ENCODE data around the gene GSTM1.

The GSTM1 gene

GRCh38 chr1:109718495-109718894 lies 30.9 kb downstream of the GSTM1 start:
- Mint-ChIP-seq H3K4me1 (ENCODE audit: low read depth) (peaks cover 13% of the 10 kb centered on the region), H3K9me3 (no peaks in the 10 kb centered on the region), H3K36me3 (ENCODE audit: low read depth) (no peaks in the 10 kb centered on the region), H3K4me3 (no peak overlapping the region), H3K27me3 (peaks cover under 1% of the 10 kb centered on the region), H3K27ac (no peak overlapping the region)
- intact Hi-C loops (cut with micrococcal nuclease): no loop called here

DNA sequence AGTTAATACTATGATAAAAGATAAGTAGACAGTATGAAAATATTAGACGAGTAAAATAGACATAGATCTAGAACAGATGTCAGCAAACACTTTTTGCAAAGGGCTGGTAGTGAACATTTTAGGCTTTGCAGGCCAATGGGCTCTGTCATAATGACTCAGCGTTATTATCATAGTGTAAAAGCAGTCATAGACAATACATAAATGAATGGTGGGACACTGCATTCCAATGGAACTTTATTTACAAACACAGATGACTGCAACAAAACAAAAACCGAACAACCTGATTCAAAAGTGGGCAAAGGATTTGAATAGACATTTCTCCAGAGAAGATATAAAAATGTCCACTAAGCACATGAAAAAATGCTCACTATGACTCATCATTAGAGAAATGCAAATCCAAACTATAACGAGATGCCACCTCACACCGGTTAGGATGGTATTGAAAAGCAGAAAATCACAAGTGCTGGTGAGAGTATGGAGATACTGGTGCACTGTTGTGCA lies 31.8 kb downstream of the GSTM1 start:
- H3K27ac Mint-ChIP-seq: no peak overlapping the region
- H3K4me3 Mint-ChIP-seq: no peak overlapping the region
- peaks cover 13% of the 10 kb centered on the region for H3K4me1 Mint-ChIP-seq (ENCODE audit: low read depth)
- intact Hi-C loops (cut with micrococcal nuclease): no loop called here
- no peaks in the 10 kb centered on the region for H3K9me3 Mint-ChIP-seq
- H3K36me3 Mint-ChIP-seq (ENCODE audit: low read depth): no peaks in the 10 kb centered on the region
- no peaks in the 10 kb centered on the region for H3K27me3 Mint-ChIP-seq

GRCh38 chr1:109721042-109721441 lies 33.4 kb downstream of the GSTM1 start:
- peaks cover 13% of the 10 kb centered on the region for H3K4me1 Mint-ChIP-seq (ENCODE audit: low read depth)
- no peak overlapping the region for H3K27ac Mint-ChIP-seq
- intact Hi-C loops (cut with micrococcal nuclease): no loop called here
- no peaks in the 10 kb centered on the region for H3K27me3 Mint-ChIP-seq
- H3K4me3 Mint-ChIP-seq: no peak overlapping the region
- no peaks in the 10 kb centered on the region for H3K9me3 Mint-ChIP-seq
- no peaks in the 10 kb centered on the region for H3K36me3 Mint-ChIP-seq (ENCODE audit: low read depth)

DNA sequence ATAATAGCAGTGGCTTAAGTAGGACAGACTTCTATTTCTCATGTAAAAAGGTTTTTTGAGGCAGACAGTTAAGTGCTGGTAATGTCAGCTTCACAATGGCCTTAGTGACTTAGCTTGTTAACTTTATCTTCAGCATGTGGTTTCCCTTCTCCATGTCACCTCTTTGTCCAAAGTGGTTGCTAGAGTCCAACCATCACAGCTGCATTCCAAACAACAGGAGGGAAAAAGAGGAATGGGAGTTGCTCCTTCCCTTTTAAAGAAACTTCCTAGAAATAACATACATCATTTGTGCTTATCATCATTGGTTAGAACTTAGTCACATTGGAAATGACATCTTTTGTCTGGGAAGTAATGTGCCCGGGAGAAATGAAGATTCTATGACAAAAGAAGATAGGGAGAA lies 34.4 kb downstream of the GSTM1 start:
- Mint-ChIP-seq H3K27ac (no peak overlapping the region), H3K4me3 (no peak overlapping the region)

GRCh38 chr1:109722908-109723691 lies 35.5 kb downstream of the GSTM1 start:
- Mint-ChIP-seq H3K4me1 (ENCODE audit: low read depth) (peaks cover 13% of the 10 kb centered on the region), H3K27me3 (peaks cover 4% of the 10 kb centered on the region), H3K4me3 (no peak overlapping the region), H3K36me3 (ENCODE audit: low read depth) (no peaks in the 10 kb centered on the region), H3K27ac (no peak overlapping the region), H3K9me3 (no peaks in the 10 kb centered on the region)
- intact Hi-C loops (cut with micrococcal nuclease): no loop called here

More for the DNA sequence above, 34.4 kb downstream of the GSTM1 start:
- Mint-ChIP-seq H3K9me3 (no peaks in the 10 kb centered on the region), H3K4me1 (ENCODE audit: low read depth) (peaks cover 13% of the 10 kb centered on the region), H3K27me3 (peaks cover under 1% of the 10 kb centered on the region), H3K36me3 (ENCODE audit: low read depth) (no peaks in the 10 kb centered on the region)
- intact Hi-C loops (cut with micrococcal nuclease): no loop called here

- Mint-ChIP-seq H3K36me3 (ENCODE audit: low read depth) (no peaks in the 10 kb centered on the region), H3K4me1 (ENCODE audit: low read depth) (peaks cover 6% of the 10 kb centered on the region), H3K27me3 (peaks cover 6% of the 10 kb centered on the region), H3K27ac (no peak overlapping the region), H3K9me3 (no peaks in the 10 kb centered on the region), H3K4me3 (no peak overlapping the region)
- intact Hi-C loops (cut with micrococcal nuclease): no loop called here
These were observed 37.3 kb downstream of the GSTM1 start for GRCh38 chr1:109724933-109725332.

DNA sequence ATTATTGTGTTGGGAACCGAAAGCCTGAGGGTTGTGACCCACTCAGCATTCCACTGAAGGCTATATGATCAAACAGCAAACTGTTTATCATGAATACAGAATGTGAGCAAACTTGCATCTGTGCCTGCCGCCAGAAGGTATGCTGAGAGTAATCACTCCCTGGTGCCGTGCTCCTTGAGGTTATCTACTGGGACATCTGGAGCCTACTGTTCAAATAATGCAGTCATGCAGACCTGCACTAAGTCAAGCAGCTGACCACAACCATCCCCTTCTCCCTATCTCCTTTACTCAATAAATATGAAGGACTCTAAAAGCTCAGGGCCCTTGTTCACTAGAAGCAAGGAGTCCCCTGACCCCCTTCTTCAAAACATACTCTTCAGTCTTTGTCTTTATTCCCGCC lies 37.9 kb downstream of the GSTM1 start:
- Mint-ChIP-seq H3K4me1 (ENCODE audit: low read depth) (peaks cover 6% of the 10 kb centered on the region), H3K27ac (no peak overlapping the region)

GRCh38 chr1:109726007-109726406 lies 38.4 kb downstream of the GSTM1 start:
- H3K36me3 Mint-ChIP-seq (ENCODE audit: low read depth): no peaks in the 10 kb centered on the region
- intact Hi-C loops (cut with micrococcal nuclease): no loop called here
- H3K9me3 Mint-ChIP-seq: no peaks in the 10 kb centered on the region
- peaks cover 3% of the 10 kb centered on the region for H3K4me1 Mint-ChIP-seq (ENCODE audit: low read depth)
- H3K27ac Mint-ChIP-seq: no peak overlapping the region
- H3K4me3 Mint-ChIP-seq: no peak overlapping the region
- H3K27me3 Mint-ChIP-seq: peaks cover 6% of the 10 kb centered on the region

More for the DNA sequence above, 37.9 kb downstream of the GSTM1 start:
- H3K4me3 Mint-ChIP-seq: no peak overlapping the region
- H3K36me3 Mint-ChIP-seq (ENCODE audit: low read depth): no peaks in the 10 kb centered on the region
- H3K9me3 Mint-ChIP-seq: no peaks in the 10 kb centered on the region
- H3K27me3 Mint-ChIP-seq: peaks cover 6% of the 10 kb centered on the region
- intact Hi-C loops (cut with micrococcal nuclease): no loop called here

DNA sequence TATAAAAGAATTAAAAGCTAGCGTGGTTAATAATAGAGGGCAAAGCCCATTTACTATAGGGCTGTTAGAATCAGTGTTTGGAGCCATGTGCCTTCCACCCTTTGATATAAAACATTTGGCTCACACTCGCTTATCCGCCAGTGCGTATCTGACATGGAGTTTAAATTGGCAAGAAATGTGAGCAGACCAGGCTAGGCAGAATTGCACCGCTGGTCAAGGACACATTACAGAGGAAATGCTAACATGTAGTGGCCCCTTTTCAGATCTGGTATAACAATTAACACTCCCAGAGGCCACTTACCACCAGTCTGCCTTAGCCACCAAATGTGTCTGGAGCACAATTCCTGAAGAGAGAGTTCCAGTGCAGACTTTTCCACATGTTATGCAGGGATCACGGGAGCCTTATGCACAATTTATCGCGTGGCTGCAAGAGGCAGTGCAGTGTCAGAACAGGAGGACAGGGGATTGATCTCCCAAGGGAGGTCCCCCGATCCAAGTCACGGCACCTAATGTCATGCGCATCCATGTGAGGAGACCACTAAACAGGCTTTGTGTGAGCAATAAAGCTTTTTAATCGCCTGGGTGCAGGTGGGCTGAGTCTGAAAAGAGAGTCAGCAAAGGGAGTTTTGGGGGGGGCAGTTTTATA lies 39.2 kb downstream of the GSTM1 start:
- H3K36me3 Mint-ChIP-seq (ENCODE audit: low read depth): no peaks in the 10 kb centered on the region
- H3K27ac Mint-ChIP-seq: no peak overlapping the region
- H3K9me3 Mint-ChIP-seq: no peaks in the 10 kb centered on the region
- intact Hi-C loops (cut with micrococcal nuclease): no loop called here
- peaks cover 6% of the 10 kb centered on the region for H3K27me3 Mint-ChIP-seq
- H3K4me3 Mint-ChIP-seq: no peak overlapping the region
- H3K4me1 Mint-ChIP-seq (ENCODE audit: low read depth): no peaks in the 10 kb centered on the region

- H3K4me1 Mint-ChIP-seq (ENCODE audit: low read depth): no peaks in the 10 kb centered on the region
- H3K27ac Mint-ChIP-seq: no peak overlapping the region
- peaks cover 6% of the 10 kb centered on the region for H3K27me3 Mint-ChIP-seq
- H3K4me3 Mint-ChIP-seq: no peak overlapping the region
- no peaks in the 10 kb centered on the region for H3K36me3 Mint-ChIP-seq (ENCODE audit: low read depth)
- no peaks in the 10 kb centered on the region for H3K9me3 Mint-ChIP-seq
- intact Hi-C loops (cut with micrococcal nuclease): no loop called here
These were observed 41.3 kb downstream of the GSTM1 start for GRCh38 chr1:109728870-109729269.

- Mint-ChIP-seq H3K4me1 (ENCODE audit: low read depth) (no peaks in the 10 kb centered on the region), H3K9me3 (no peaks in the 10 kb centered on the region), H3K4me3 (no peak overlapping the region), H3K36me3 (ENCODE audit: low read depth) (no peaks in the 10 kb centered on the region), H3K27ac (no peak overlapping the region), H3K27me3 (peaks cover 6% of the 10 kb centered on the region)
- intact Hi-C loops (cut with micrococcal nuclease): no loop called here
These were observed 43.0 kb downstream of the GSTM1 start for GRCh38 chr1:109730666-109731065.

GRCh38 chr1:109732390-109732881 lies 44.8 kb downstream of the GSTM1 start:
- Mint-ChIP-seq H3K27me3 (peaks cover 7% of the 10 kb centered on the region), H3K4me3 (no peak overlapping the region), H3K36me3 (ENCODE audit: low read depth) (no peaks in the 10 kb centered on the region), H3K9me3 (no peaks in the 10 kb centered on the region), H3K27ac (no peak overlapping the region), H3K4me1 (ENCODE audit: low read depth) (no peaks in the 10 kb centered on the region)
- intact Hi-C loops (cut with micrococcal nuclease): no loop called here

GRCh38 chr1:109733236-109733870 lies 45.7 kb downstream of the GSTM1 start:
- no peaks in the 10 kb centered on the region for H3K4me1 Mint-ChIP-seq (ENCODE audit: low read depth)
- intact Hi-C loops (cut with micrococcal nuclease): no loop called here
- H3K27ac Mint-ChIP-seq: no peak overlapping the region

More at GRCh38 chr1:109733236-109733870, 45.7 kb downstream of the GSTM1 start:
- Mint-ChIP-seq H3K4me3 (no peak overlapping the region), H3K36me3 (ENCODE audit: low read depth) (no peaks in the 10 kb centered on the region), H3K9me3 (no peaks in the 10 kb centered on the region), H3K27me3 (peaks cover 14% of the 10 kb centered on the region)

Measured in dendritic cell treated with granulocyte-macrophage colony-stimulating factor and Interleukin-4, amounts not matched to agents 40 ng/mL and 50 ng/mL, for 4 days (primary cell).